Measurements from ENCODE around the gene FIP1L1.

The FIP1L1 gene

DNA sequence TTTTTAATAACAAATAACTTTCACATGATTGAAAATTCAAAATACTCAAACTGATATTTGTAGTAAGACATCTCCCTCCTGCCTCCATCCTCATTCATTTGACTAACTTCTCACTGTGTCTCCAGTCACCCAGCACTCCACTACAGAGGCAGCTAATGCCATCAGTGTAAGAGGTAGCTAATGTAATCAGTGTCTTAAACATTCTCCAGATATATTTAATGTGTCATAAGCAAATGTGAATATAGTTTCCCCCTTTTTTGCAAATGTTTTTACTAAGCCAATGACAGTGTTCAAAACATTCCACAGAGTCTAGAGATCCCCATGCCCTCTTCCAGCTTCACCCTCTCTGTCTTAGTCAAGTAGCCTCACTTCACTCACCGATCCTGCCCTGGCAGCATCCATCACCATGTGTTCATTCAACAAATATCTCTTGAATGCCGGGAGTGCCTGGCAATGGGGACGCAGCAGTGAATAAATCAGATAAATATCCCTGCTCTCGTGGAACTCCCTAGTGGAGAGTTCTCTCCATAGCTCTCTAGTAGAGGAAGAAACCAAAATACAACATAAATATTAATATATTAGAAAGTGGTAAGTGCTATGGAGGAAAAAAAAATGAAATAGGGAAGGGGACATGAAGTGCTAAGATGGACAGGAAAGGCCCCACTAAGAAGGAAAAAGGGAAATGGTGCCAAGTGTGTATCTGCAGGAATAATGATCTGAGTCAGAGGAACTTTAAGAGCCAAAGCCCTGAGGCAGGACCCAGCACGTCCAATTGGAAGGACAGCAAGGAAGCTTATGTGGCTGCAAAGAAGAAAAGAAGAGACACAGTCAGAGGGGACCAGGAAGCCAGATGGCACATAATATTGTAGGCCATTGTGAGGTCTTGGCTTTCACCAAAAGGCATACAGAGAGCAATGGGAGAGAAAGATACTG is 30.3 kb upstream of the FIP1L1 start:
- no peak overlapping the region for H3K9ac ChIP-seq (ENCODE audit: low read length)
- H4K20me1 ChIP-seq (ENCODE audit: insufficient read depth, low read length), result no peaks in the 10 kb centered on the region
- no peaks in the 10 kb centered on the region for H3K79me2 ChIP-seq (ENCODE audit: insufficient read depth, low read length)
- H3K27ac ChIP-seq (ENCODE audit: low read depth, low read length, poor library complexity, severe bottlenecking), result no peak overlapping the region
- H3K27me3 ChIP-seq (ENCODE audit: insufficient read depth, low read length), result no peaks in the 10 kb centered on the region
- no peaks in the 10 kb centered on the region for H3K9me2 ChIP-seq (ENCODE audit: low read depth, low read length)
- no peaks in the 10 kb centered on the region for H3K9me3 ChIP-seq (ENCODE audit: low read length)
- no peaks in the 10 kb centered on the region for H3K4me1 ChIP-seq (ENCODE audit: insufficient read depth, low read length, severe bottlenecking)
- no peak overlapping the region for H3K4me2 ChIP-seq (ENCODE audit: low read length)
- H3K36me3 ChIP-seq (ENCODE audit: insufficient read depth, low read length), result peaks cover 44% of the 10 kb centered on the region
- H2AFZ ChIP-seq (ENCODE audit: low read length), result no peak overlapping the region
- H3F3A ChIP-seq (ENCODE audit: insufficient read depth, low read length), result no peaks in the 10 kb centered on the region
- no peak overlapping the region for H3K4me3 ChIP-seq (ENCODE audit: low read depth, low read length, poor library complexity, severe bottlenecking)
- TF ChIP-seq, protein P1, sequence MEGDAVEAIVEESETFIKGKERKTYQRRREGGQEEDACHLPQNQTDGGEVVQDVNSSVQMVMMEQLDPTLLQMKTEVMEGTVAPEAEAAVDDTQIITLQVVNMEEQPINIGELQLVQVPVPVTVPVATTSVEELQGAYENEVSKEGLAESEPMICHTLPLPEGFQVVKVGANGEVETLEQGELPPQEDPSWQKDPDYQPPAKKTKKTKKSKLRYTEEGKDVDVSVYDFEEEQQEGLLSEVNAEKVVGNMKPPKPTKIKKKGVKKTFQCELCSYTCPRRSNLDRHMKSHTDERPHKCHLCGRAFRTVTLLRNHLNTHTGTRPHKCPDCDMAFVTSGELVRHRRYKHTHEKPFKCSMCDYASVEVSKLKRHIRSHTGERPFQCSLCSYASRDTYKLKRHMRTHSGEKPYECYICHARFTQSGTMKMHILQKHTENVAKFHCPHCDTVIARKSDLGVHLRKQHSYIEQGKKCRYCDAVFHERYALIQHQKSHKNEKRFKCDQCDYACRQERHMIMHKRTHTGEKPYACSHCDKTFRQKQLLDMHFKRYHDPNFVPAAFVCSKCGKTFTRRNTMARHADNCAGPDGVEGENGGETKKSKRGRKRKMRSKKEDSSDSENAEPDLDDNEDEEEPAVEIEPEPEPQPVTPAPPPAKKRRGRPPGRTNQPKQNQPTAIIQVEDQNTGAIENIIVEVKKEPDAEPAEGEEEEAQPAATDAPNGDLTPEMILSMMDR (IDR thresholded peaks at IDR 0.05; ENCODE audit: low read length), result no peak
- TF ChIP-seq EZH2 (IDR thresholded peaks at IDR 0.05; ENCODE audit: borderline replicate concordance, low read length), result no peak

- TF ChIP-seq, protein P1 (IDR thresholded peaks at IDR 0.05; ENCODE audit: low read length), result no peak
- TF ChIP-seq EZH2 (IDR thresholded peaks at IDR 0.05; ENCODE audit: borderline replicate concordance, low read length), result no peak
- no peaks in the 10 kb centered on the region for H3F3A ChIP-seq (ENCODE audit: insufficient read depth, low read length)
- no peak overlapping the region for H3K4me2 ChIP-seq (ENCODE audit: low read length)
- H3K9ac ChIP-seq (ENCODE audit: low read length), result no peak overlapping the region
- no peak overlapping the region for H3K4me3 ChIP-seq (ENCODE audit: low read depth, low read length, poor library complexity, severe bottlenecking)
- no peaks in the 10 kb centered on the region for H3K79me2 ChIP-seq (ENCODE audit: insufficient read depth, low read length)
- peaks cover 52% of the 10 kb centered on the region for H3K36me3 ChIP-seq (ENCODE audit: insufficient read depth, low read length)
- no peaks in the 10 kb centered on the region for H3K27me3 ChIP-seq (ENCODE audit: insufficient read depth, low read length)
- H4K20me1 ChIP-seq (ENCODE audit: insufficient read depth, low read length), result no peaks in the 10 kb centered on the region
- H3K4me1 ChIP-seq (ENCODE audit: insufficient read depth, low read length, severe bottlenecking), result no peaks in the 10 kb centered on the region
- no peak overlapping the region for H3K27ac ChIP-seq (ENCODE audit: low read depth, low read length, poor library complexity, severe bottlenecking)
- no peak overlapping the region for H2AFZ ChIP-seq (ENCODE audit: low read length)
- H3K9me2 ChIP-seq (ENCODE audit: low read depth, low read length), result no peaks in the 10 kb centered on the region
- no peaks in the 10 kb centered on the region for H3K9me3 ChIP-seq (ENCODE audit: low read length)
These were observed 29.4 kb upstream of the FIP1L1 start for GRCh38 chr4:53348046-53348445.

- TF ChIP-seq EZH2 (IDR thresholded peaks at IDR 0.05; ENCODE audit: borderline replicate concordance, low read length), result no peak
- TF ChIP-seq, protein P1 (IDR thresholded peaks at IDR 0.05; ENCODE audit: low read length), result no peak
- Histone ChIP-seq H3K4me3 (ENCODE audit: low read depth, low read length, poor library complexity, severe bottlenecking) (no peak overlapping the region), H3K9ac (ENCODE audit: low read length) (no peak overlapping the region), H2AFZ (ENCODE audit: low read length) (no peak overlapping the region), H4K20me1 (ENCODE audit: insufficient read depth, low read length) (no peaks in the 10 kb centered on the region), H3K9me2 (ENCODE audit: low read depth, low read length) (no peaks in the 10 kb centered on the region), H3K4me1 (ENCODE audit: insufficient read depth, low read length, severe bottlenecking) (no peaks in the 10 kb centered on the region), H3K27ac (ENCODE audit: low read depth, low read length, poor library complexity, severe bottlenecking) (no peak overlapping the region), H3K36me3 (ENCODE audit: insufficient read depth, low read length) (peaks cover 55% of the 10 kb centered on the region), H3K27me3 (ENCODE audit: insufficient read depth, low read length) (no peaks in the 10 kb centered on the region), H3F3A (ENCODE audit: insufficient read depth, low read length) (no peaks in the 10 kb centered on the region), H3K9me3 (ENCODE audit: low read length) (no peaks in the 10 kb centered on the region), H3K79me2 (ENCODE audit: insufficient read depth, low read length) (no peaks in the 10 kb centered on the region), H3K4me2 (ENCODE audit: low read length) (no peak overlapping the region)
These were observed 28.4 kb upstream of the FIP1L1 start for GRCh38 chr4:53349091-53349491.

All from OCI-LY1 (cell line).